ENCODE measurements around the gene BHLHE23. TPM values are rescaled to one million over a fixed set of nuclear protein-coding genes. Genes with fewer than 3 reads are reported as not detected.

BHLHE23 gene
- total RNA-seq, 1 experiment from 2014 or later = not detected

DNA sequence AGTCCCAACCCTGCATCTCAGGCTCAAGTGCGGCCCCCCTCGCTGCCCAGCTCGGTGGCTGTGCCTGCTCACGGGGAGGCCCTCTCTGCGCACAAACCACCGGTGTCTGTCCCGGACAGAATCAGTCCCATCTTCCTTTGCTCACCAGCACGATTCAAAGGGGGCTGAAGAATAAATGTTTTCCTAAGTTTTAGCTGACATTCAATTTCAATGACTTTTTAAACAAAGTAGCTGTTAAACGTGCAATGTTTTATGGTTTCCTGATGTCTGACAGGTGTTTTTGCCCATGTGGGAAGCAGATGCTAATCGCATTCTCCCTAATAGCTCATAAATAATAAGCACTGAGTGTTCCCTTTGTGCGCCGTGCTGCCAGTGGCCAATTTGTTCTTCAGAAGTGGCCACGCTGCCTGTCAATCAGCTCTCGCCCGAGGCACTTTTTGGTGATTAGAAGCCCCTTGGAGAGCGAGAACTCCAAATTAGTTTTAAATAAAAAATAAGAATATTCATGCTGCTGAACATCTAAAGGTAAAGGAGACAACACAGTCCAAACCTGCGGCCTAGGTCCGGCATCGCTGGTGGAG, 26.3 kb downstream of the BHLHE23 start:
- peaks cover 22% of the 10 kb centered on the region for H3K4me1 ChIP-seq (ENCODE audit: low read length)
- no peak for DNase-seq
- no peaks in the 10 kb centered on the region for H3K27me3 ChIP-seq (ENCODE audit: low read length)
- no peaks in the 10 kb centered on the region for H3K9me2 ChIP-seq (replicated peaks; ENCODE audit: insufficient read depth, low read length)
- no peak overlapping the region for H3K4me2 ChIP-seq (ENCODE audit: low read depth, low read length, poor library complexity, severe bottlenecking)
- H2AFZ ChIP-seq (ENCODE audit: low read length) = no peak overlapping the region
- no peaks in the 10 kb centered on the region for H3K9me3 ChIP-seq (ENCODE audit: low read length)
- no peak overlapping the region for H3K4me3 ChIP-seq (ENCODE audit: low read length)
- no peak overlapping the region for H3K27ac ChIP-seq (ENCODE audit: low read length)
- no peaks in the 10 kb centered on the region; the same call in 1 of the 2 replicates for H4K20me1 ChIP-seq (ENCODE audit: insufficient read depth, low read depth, low read length)
- H3K9ac ChIP-seq (ENCODE audit: low read length) = no peak overlapping the region
- no peaks in the 10 kb centered on the region for H3K79me2 ChIP-seq (ENCODE audit: low read length)
- no peaks in the 10 kb centered on the region for H3K36me3 ChIP-seq (ENCODE audit: insufficient read depth, low read length)

DNA sequence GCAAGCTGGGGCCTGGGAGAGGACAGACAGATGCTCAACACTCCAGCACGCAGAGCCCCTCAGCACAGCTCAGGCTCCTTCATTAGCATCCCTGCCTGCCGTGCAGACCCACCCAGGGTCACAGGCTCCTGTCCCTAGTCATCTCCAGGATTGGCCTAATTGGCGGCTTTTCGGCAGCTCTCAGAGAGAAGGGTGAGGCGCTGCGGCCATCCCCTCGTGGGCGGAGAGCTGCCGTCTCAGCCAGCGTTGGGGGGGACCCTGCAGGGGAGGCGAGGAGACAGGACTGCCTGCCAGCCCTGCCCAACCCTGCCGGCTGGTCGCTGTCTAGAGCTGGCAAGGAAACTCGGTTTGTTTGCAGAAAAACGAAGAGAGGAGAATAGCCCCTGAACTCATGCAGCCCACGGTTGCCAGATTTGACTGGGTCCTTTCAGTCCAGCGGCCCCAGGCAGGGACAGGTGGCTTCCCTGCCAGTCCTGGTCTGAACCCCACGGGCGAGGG, 26.8 kb downstream of the BHLHE23 start:
- Histone ChIP-seq H3K9me3 (ENCODE audit: low read length) (no peaks in the 10 kb centered on the region), H3K9me2 (replicated peaks; ENCODE audit: insufficient read depth, low read length) (no peaks in the 10 kb centered on the region), H3K9ac (ENCODE audit: low read length) (no peak overlapping the region), H4K20me1 (ENCODE audit: insufficient read depth, low read depth, low read length) (no peaks in the 10 kb centered on the region; the same call in 1 of the 2 replicates), H3K36me3 (ENCODE audit: insufficient read depth, low read length) (no peaks in the 10 kb centered on the region), H3K27me3 (ENCODE audit: low read length) (no peaks in the 10 kb centered on the region), H3K27ac (ENCODE audit: low read length) (no peak overlapping the region), H3K4me2 (ENCODE audit: low read depth, low read length, poor library complexity, severe bottlenecking) (no peak overlapping the region), H3K79me2 (ENCODE audit: low read length) (no peaks in the 10 kb centered on the region), H2AFZ (ENCODE audit: low read length) (no peak overlapping the region), H3K4me3 (ENCODE audit: low read length) (no peak overlapping the region), H3K4me1 (ENCODE audit: low read length) (peaks cover 22% of the 10 kb centered on the region)
- no peak for DNase-seq

DNA sequence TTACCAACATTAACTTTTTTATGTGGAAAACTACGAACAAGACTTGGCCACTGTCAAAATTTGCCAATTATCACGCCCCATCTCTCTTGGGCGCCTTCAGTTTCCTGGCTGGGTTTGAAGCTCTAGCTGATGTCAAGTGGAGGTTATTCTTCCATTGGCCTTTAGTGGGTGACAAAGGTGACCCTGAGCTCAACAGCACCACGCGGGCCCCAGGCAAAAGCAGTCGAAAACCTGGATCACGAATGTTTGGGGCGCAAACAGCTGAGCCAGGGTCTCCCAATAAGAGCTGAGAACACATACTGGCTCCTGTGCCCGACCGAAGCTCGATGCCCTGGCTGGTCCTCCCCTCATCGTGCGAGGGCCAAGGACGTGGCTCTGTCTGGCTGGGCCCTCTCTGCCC, 27.5 kb downstream of the BHLHE23 start:
- Histone ChIP-seq H3K4me1 (ENCODE audit: low read length) (peaks cover 22% of the 10 kb centered on the region), H3K9me2 (replicated peaks; ENCODE audit: insufficient read depth, low read length) (no peaks in the 10 kb centered on the region), H4K20me1 (ENCODE audit: insufficient read depth, low read depth, low read length) (no peaks in the 10 kb centered on the region; the same call in 1 of the 2 replicates), H2AFZ (ENCODE audit: low read length) (no peak overlapping the region), H3K36me3 (ENCODE audit: insufficient read depth, low read length) (no peaks in the 10 kb centered on the region), H3K27ac (ENCODE audit: low read length) (no peak overlapping the region), H3K79me2 (ENCODE audit: low read length) (no peaks in the 10 kb centered on the region), H3K9me3 (ENCODE audit: low read length) (no peaks in the 10 kb centered on the region), H3K4me2 (ENCODE audit: low read depth, low read length, poor library complexity, severe bottlenecking) (no peak overlapping the region), H3K9ac (ENCODE audit: low read length) (no peak overlapping the region), H3K27me3 (ENCODE audit: low read length) (no peaks in the 10 kb centered on the region), H3K4me3 (ENCODE audit: low read length) (no peak overlapping the region)
- DNase-seq = peak; percentile 55

DNA sequence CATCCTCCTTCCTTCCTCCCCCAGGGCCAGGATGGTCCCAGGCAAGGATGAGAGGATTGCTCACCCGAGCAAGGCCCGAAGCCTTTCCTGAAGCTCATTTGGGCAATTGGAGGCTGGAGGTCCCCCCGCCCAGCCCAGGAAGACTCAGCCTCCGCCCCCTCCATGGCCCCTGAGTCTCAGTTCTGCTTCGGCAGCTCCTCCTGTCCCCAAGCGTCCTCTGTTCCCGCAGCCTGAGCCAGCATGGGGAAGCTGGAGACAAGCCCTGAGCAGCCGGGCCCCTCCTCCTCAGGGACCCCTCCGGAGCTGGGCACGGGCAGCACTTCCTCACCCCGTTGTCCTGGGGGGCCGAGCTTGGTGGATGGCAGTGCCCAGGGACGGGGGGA, 28.2 kb downstream of the BHLHE23 start:
- H3K27me3 ChIP-seq (ENCODE audit: low read length) = no peaks in the 10 kb centered on the region

DNA sequence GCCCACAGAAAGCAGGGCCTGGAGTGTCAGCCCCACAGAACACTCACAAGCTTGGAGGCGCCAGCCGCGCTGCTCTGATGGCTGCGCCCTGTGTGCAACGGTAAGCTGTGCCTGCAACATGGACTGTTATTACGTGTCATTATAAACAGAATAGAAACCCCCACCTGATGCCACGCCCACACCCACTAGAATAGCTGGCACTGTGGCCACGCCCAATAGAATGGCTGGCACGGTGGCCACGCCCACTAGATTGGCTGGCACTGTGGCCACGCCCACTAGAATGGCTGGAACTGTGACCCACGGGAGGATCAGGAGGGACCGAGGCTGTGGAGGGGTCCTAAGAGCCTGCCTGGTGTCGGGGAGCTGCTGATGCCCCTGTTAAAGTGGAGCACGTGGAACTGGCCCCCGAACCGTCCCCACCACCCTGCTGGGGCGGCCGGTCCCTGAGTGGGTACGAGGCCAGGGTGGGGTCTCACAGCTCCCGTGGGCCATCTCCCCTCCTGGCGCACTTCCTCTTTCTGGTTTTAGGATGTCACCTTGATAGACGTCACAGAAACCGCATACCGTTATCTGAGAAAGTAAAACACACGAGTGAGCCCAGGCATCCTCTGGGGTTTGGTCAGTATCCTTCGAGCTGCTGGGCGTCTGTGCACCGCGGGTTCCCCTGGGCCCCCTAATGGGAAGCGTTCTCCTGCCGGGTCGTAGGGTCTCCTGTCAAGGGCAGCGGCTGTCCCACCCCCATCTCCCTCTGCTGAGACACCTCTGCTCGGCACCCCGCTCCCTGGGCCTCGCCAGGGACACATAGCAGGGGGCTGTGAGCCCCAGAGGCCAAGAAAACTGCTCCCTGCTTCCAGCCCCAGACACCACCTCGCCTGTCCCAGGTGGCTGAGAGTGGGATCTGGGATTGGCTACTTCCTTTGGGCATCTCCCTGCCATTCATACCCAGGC, 28.9 kb downstream of the BHLHE23 start:
- H3K36me3 ChIP-seq (ENCODE audit: insufficient read depth, low read length) = no peaks in the 10 kb centered on the region
- peaks cover 22% of the 10 kb centered on the region for H3K4me1 ChIP-seq (ENCODE audit: low read length)
- DNase-seq = peak; percentile 90
- H3K4me3 ChIP-seq (ENCODE audit: low read length) = peak overlapping the region; percentile 49; the same call in 1 of the 2 replicates
- H3K9me3 ChIP-seq (ENCODE audit: low read length) = no peaks in the 10 kb centered on the region
- no peaks in the 10 kb centered on the region for H3K27me3 ChIP-seq (ENCODE audit: low read length)
- H3K9ac ChIP-seq (ENCODE audit: low read length) = peak overlapping the region; percentile 38
- H4K20me1 ChIP-seq (ENCODE audit: insufficient read depth, low read depth, low read length) = no peaks in the 10 kb centered on the region; the same call in 1 of the 2 replicates
- peak overlapping the region; percentile 66 for H3K4me2 ChIP-seq (ENCODE audit: low read depth, low read length, poor library complexity, severe bottlenecking)
- no peak overlapping the region; the same call in 1 of the 2 replicates for H2AFZ ChIP-seq (ENCODE audit: low read length)
- no peaks in the 10 kb centered on the region for H3K9me2 ChIP-seq (replicated peaks; ENCODE audit: insufficient read depth, low read length)
- no peak overlapping the region for H3K27ac ChIP-seq (ENCODE audit: low read length)
- no peaks in the 10 kb centered on the region for H3K79me2 ChIP-seq (ENCODE audit: low read length)

More for the DNA sequence above, 28.2 kb downstream of the BHLHE23 start:
- no peak for DNase-seq
- peak overlapping the region; percentile 66 for H3K4me2 ChIP-seq (ENCODE audit: low read depth, low read length, poor library complexity, severe bottlenecking)
- peak overlapping the region; percentile 38 for H3K9ac ChIP-seq (ENCODE audit: low read length)
- H3K4me3 ChIP-seq (ENCODE audit: low read length) = peak overlapping the region; percentile 49; the same call in 1 of the 2 replicates
- H3K4me1 ChIP-seq (ENCODE audit: low read length) = peaks cover 22% of the 10 kb centered on the region
- no peak overlapping the region for H3K27ac ChIP-seq (ENCODE audit: low read length)
- no peak overlapping the region for H2AFZ ChIP-seq (ENCODE audit: low read length)
- H3K9me3 ChIP-seq (ENCODE audit: low read length) = no peaks in the 10 kb centered on the region
- H4K20me1 ChIP-seq (ENCODE audit: insufficient read depth, low read depth, low read length) = no peaks in the 10 kb centered on the region; the same call in 1 of the 2 replicates
- no peaks in the 10 kb centered on the region for H3K79me2 ChIP-seq (ENCODE audit: low read length)
- no peaks in the 10 kb centered on the region for H3K9me2 ChIP-seq (replicated peaks; ENCODE audit: insufficient read depth, low read length)
- no peaks in the 10 kb centered on the region for H3K36me3 ChIP-seq (ENCODE audit: insufficient read depth, low read length)

DNA sequence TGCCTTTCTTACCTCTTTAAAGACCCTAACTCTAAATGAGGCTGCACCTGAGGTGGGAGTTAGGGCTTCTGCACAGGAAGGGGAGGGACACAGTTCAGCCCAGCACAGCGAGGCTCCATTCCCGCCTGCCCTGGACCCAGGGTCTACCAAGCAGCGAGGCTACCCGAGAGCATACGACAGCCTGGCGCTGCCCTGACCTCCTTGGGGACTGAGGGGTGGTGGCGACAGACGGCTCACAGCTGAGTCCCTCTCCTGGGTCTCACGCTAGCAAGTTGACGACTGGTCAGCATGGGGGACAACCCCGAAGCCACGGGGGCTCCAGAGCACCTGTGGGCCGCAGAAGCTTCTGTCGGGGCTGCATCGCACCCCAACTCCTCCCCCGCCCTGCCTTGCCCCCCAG, 29.9 kb downstream of the BHLHE23 start:
- Histone ChIP-seq H3K9me3 (ENCODE audit: low read length) (no peaks in the 10 kb centered on the region), H3K27ac (ENCODE audit: low read length) (no peak overlapping the region), H3K27me3 (ENCODE audit: low read length) (no peaks in the 10 kb centered on the region), H4K20me1 (ENCODE audit: insufficient read depth, low read depth, low read length) (no peaks in the 10 kb centered on the region; the same call in 1 of the 2 replicates), H3K4me3 (ENCODE audit: low read length) (no peak overlapping the region), H3K9me2 (replicated peaks; ENCODE audit: insufficient read depth, low read length) (no peaks in the 10 kb centered on the region), H3K4me1 (ENCODE audit: low read length) (peaks cover 26% of the 10 kb centered on the region), H3K36me3 (ENCODE audit: insufficient read depth, low read length) (no peaks in the 10 kb centered on the region), H3K9ac (ENCODE audit: low read length) (no peak overlapping the region), H3K79me2 (ENCODE audit: low read length) (no peaks in the 10 kb centered on the region), H3K4me2 (ENCODE audit: low read depth, low read length, poor library complexity, severe bottlenecking) (peak overlapping the region; percentile 66), H2AFZ (ENCODE audit: low read length) (no peak overlapping the region)
- DNase-seq = no peak

DNA sequence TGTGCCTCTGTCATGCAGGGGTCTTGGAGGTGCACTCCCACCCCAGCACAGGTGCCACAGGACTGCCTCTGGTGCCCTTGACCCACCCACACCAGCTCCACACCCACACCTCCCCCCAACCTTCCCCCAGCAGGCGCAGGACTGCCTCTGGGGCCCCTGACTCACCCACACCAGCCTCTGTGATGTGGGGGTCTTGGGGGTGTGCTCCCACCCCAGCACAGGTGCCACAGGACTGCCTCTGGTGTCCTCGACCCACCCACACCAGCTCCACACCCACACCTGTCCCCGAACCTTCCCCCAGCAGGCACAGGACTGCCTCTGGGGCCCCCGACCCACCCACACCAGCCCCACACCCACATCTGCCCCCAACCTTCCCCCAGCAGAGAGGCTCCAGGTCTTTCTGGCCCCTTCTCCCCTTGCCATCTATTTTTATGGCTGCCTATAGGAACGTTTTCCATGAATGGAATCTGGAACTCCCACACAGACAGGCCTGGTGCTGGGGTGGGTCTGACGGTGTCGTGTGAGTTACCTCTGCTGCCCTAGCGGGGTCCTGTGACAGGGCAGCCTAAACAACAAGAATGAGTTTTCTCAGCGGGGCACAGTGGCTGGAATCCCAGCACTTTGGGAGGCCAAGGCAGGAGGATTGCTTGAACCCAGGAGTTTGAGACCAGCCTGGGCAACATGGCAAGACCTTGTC, 30.8 kb downstream of the BHLHE23 start:
- no peak overlapping the region for H3K9ac ChIP-seq (ENCODE audit: low read length)
- H3K9me3 ChIP-seq (ENCODE audit: low read length) = no peaks in the 10 kb centered on the region
- H3K4me2 ChIP-seq (ENCODE audit: low read depth, low read length, poor library complexity, severe bottlenecking) = no peak overlapping the region
- H3K36me3 ChIP-seq (ENCODE audit: insufficient read depth, low read length) = no peaks in the 10 kb centered on the region
- no peaks in the 10 kb centered on the region for H3K79me2 ChIP-seq (ENCODE audit: low read length)
- H3K27ac ChIP-seq (ENCODE audit: low read length) = no peak overlapping the region
- H3K27me3 ChIP-seq (ENCODE audit: low read length) = no peaks in the 10 kb centered on the region
- DNase-seq = no peak
- no peak overlapping the region for H2AFZ ChIP-seq (ENCODE audit: low read length)
- no peaks in the 10 kb centered on the region for H3K9me2 ChIP-seq (replicated peaks; ENCODE audit: insufficient read depth, low read length)
- H3K4me1 ChIP-seq (ENCODE audit: low read length) = peaks cover 26% of the 10 kb centered on the region
- no peaks in the 10 kb centered on the region; the same call in 1 of the 2 replicates for H4K20me1 ChIP-seq (ENCODE audit: insufficient read depth, low read depth, low read length)
- H3K4me3 ChIP-seq (ENCODE audit: low read length) = no peak overlapping the region

All from Karpas-422 (cell line).